Hematopoietic multipotent progenitor cell (in vitro differentiated cells): ENCODE results near the gene CHRNB4. TPM values are rescaled to one million over a fixed set of nuclear protein-coding genes. Genes with fewer than 3 reads are reported as not detected.
"Not testable (repeated sequence)": the region's sequence is repeated elsewhere in the genome, so short reads cannot be mapped to it uniquely, and the experiment has no call there.

Source experiments
- DNase-seq, 3 donors: peaks; one replicate each; pipeline ENCODE4 v3.0.0-alpha.2; 2011 to 2015; ENCODE audit warnings: low read depth in 2 of 3, low spot score in 2 of 3
- total RNA-seq: library from RNA; depleted of rRNA; stranded (reverse); fragments of >200 nt; gene quantifications from one replicate; pipeline ENCODE4 v1.2.3, GENCODE V29; 2012

The CHRNB4 gene, protein sequence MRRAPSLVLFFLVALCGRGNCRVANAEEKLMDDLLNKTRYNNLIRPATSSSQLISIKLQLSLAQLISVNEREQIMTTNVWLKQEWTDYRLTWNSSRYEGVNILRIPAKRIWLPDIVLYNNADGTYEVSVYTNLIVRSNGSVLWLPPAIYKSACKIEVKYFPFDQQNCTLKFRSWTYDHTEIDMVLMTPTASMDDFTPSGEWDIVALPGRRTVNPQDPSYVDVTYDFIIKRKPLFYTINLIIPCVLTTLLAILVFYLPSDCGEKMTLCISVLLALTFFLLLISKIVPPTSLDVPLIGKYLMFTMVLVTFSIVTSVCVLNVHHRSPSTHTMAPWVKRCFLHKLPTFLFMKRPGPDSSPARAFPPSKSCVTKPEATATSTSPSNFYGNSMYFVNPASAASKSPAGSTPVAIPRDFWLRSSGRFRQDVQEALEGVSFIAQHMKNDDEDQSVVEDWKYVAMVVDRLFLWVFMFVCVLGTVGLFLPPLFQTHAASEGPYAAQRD
- total RNA-seq, result 0.27 TPM

DNA sequence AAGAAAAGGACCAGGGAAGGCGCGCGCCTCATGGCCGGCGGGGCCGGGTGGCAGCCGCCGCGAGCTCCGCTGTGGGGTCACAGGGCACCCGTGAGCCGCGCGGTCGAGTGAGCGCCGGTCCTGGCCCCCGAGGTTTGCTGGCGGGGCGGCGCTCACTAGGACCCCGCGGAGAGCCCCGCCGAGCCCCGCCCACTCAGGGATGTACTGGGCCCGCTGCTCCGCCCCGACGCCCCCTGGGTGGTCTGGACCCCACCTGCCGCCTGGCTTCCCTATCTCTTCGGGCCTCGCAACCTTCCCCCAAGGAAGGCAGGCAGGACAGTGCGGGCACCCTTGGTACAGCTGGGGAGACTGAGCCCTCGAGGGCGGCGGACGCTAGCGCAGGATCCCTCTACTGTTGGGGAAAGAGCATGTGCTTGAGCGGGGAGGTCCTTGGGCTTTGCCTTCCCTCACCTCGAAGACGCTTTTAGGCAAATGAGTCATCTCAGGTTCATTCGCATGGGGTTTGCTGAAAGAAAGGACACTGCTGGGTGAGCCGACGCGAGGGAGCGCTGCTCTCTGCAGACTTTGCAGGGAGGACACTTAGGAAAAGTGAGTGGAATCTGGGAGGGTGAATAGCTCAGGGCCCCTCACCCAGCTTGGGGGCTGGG, at the start of gene CHRNB4:
Gene CHRNB4, minus strand, starts transcription at position 109 of the 647 bp plus-strand sequence. Its CDS starts 77 bp downstream, at position 32.
- peak in 2 of 3 donors; percentile 43 to 47 for DNase-seq

DNA sequence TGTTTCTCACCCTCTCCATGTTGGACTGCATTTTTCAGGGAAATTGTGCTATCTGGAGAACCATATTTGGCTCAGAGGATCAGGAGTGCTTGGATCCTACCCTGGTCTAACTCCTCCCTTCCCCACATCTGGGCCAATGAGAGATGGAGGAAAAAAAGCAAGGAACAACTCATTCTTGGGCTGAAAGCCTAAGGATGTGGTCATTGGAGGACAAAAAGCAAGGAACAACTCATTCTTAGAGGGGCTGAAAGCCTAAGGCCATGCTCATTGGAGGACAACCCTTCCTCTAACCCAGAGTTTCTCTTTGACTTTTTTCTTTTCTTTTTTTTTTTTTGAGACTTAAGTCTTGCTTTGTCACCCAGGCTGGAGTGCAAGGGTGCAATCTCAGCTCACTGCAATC, 48.6 kb upstream of the CHRNB4 start:
- no peak for DNase-seq

DNA sequence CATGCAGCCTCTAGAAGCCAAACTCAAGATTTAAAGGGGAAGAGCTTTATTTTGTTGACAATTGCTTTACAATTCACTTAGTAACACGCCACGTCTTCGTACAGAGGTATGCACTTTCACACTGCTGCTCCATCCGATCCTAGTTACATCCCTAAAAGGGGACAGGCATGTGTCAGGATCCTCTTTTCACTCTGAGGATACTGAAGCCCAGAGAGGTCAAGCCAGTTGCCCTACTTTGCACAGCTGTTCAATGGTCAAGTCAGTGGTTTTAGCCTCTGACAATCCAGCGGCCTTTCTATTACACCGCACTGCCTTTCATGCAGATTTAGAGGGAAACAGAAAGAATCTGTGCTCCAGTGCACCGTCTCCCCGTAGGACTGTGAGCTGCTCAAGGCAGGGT, 44.9 kb upstream of the CHRNB4 start:
- no peak for DNase-seq

DNA sequence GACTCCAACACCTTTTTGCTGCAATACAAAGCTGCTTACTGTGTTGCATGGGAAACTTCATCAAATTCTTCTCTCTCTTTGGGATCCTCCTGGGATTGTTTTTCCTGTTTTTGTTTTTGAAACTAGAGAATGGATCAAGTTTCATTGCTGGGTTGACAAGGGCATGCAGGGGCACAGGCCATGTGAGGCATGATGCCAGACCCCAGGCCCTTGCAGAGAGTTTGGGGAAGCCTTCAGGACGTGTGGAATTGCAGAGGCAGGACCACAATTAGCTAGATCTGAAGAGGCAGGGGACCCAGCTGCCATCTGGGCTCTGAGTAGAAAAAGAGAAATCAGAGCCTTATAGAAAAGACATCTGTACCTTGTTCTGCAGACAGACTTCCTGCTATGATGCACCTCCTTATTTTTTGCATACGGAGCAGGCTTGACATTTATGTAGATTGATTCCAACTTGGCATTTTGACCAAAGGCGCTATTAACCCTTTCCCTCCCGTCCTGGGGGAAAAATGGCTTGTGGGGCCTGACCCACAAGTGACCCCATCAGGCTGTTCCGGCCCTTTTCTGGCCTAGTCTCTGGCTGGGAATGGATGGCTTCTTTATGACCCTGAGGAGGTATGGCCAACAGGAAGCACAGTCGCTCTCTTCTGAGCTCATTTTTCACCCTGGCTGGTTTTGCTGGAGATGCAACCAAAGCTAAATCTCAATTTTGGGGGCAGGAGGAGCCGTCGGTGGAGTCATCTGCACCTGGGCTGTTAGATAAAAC, 44.3 kb upstream of the CHRNB4 start:
- peak in 1 of 3 donors; percentile 33 for DNase-seq

DNA sequence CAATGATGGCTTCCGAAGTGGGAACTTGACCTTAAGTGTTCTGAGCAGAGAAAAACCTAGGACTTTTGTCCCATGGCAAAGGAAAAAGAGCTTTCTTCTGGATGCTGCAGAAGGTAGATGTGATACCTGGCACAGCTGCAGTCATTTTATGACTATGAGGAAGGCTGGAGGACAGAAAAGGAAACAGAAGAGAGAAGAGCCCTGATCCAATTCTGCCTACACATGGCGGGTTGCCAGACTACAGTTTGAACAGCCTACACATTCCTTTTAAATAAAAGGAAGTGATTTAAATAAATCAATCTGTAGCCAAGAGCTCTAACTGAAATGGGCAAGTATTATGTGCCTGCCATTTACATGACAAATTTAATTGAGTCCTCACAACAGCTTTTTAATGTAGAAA, 43.6 kb upstream of the CHRNB4 start:
- DNase-seq, result peak in 1 of 3 donors; percentile 8

DNA sequence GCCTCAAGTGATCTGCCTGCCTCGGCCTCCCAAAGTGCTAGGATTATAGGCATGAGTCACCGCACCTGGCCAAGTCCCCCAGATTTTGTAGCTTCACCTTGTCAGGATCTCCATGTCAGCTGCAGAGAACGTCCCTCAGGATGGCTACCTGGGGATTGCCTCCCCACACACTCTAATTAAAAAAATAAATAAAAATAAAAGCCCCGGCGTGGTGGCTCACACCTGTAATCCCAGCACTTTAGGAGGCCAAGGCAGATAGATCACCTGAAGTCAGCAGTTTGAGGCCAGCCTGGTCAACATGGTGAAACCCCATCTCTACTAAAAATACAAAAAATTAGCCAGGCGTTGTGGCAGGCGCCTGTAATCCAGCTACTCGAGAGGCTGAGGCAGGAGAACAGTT, 42.6 kb upstream of the CHRNB4 start:
- not testable (repeated sequence) for DNase-seq

DNA sequence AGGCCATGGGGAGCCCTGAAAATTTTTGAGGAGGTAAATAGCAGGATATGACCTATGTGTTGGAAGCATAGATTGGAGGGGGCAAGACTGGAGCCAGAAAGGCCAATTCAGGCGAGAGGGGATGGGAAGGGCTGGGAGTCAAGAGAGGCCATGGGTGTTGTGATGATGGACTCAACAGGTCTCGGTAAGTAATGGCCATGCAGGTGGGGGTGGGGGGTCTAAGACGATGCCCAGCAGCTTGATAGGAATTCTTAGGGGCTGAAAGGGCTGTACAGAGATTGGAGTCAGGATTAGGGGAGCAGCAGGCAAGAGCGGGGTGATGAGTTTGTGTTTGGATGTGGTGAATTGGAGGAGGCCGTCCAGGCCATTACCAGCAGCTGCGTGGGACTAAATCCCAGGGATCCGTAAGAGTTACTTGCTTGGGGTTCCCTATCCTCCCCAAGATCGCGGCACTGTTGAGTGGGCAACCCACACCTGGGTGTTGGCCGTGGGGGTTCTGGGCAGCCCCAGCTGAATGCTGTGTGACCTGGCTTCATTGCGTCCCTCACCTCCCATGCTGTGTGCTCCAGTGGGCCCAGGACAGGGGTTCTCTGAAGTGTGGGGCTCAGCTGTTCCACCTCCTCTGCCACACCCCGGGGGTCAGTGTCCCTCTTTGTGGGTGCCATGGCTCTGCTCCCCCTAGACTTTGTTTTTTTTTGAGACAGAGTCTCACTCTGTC, 41.8 kb upstream of the CHRNB4 start:
- DNase-seq, result no peak

DNA sequence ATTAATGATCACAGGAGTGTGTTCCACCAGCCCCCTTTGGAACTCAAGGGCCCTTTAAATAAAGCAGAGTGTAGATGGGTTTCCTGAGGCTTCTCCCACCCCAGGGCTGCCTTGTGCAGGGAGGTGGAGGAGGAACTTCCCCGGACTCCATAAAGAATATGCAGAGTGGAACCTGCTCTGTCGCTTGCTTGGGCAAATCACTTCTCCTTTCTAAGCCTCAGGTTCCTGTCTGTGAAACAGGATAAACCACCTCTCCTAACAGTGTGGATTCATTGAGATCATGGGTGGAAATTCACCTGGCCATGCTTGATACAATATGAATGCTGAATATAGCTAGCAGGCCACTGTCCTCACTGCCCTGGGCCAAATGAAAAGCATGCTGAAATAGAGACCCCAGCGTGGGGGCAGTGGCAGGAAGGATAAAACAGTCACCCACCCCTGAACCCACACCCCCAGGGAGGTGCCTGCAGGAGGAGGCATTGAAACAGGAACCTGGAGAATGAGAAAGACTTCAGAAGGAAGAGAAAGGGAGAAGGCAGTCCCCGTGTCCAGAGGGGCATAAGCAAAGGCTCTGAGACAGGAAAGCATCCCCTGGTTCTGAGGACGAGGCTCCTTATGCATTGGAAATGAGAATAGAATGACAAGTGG, 41.1 kb upstream of the CHRNB4 start:
- DNase-seq, result peak in 1 of 3 donors; percentile 16

DNA sequence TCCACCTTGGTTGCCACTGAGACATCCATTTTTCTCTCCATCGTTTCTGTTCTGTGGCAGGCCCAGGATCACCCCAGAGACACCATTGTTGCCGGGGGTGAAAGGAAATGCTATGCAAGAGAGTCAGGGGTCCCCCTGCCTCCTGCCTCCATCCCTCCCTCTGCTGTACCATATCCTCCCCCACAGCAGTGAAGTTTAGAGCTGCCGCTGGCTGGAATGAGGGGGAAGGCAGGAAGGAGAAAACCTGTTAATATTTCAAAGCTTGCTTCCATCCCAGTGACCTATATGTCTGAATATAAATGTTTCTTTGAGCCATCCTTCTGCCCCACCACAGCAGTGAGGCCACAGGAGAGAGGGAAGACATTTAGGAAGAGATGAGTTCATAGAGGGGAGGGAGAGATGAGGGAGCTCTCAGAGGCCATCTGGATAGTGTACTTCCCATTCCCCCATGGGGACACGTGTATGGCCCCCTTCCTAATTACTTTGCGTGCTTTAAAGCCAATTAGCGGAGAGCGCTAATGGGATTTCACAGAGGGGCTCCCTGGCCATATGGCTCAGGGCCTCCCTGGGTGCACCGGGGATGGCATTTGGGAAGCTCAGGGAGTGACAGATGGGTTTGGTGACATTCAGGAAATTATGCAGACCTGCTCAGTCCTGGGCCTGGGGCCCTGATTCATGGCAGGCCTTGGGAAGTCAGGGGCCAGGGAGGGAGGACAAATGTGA, 40.4 kb upstream of the CHRNB4 start:
- no peak for DNase-seq

DNA sequence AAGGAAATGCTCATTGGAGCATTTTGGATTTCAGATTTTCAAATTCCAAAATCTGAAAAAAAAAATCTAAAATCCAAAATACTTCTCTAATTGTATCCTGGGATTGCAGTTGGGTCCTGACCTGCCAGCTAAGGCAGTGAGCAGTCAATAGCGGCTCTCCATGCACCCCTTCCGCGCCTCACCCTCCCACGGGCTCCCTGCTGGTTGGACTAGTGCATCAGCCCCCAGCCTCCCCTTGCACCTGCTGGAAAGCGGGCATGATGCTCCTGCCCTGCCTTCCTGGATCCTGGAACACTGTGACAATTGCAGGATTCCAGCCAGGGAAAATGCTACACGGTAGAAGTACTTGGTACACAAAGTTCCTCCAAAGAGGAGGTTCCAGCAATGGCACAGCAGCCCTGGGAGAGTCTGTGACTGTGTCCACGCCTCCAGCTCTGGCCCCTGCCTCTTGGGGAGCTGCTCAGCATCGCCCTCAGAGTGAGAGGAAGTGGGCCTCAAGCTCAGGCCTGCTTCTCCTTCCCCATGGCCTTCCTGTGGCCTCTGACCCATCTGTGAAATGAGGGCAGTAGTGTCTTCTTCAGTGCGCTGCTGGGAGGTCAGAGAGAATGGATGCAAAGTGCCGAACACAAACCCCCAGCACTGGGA, 39.5 kb upstream of the CHRNB4 start:
- DNase-seq, result peak in 1 of 3 donors; percentile 15

DNA sequence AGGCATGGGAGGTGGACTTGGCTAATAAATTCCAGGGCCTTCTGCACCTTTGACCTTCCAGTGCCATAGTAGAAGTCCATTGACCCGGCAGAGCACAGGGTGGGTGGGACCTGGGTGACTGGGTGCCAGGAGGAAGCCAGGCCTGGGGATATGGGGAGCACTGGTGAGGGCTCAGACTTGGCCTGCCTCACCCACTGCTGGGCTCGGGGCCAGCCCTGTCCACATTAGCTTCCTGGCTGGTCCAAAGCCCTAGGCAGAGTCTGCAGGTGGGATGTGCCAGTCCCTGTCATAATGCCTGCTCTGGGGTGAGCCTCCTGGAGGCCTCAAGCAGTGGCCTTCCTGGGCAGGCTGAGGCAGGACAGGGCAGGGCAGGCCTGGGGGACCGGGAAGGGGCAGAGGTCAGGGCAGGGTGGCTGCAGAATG, 38.1 kb upstream of the CHRNB4 start:
- no peak for DNase-seq

DNA sequence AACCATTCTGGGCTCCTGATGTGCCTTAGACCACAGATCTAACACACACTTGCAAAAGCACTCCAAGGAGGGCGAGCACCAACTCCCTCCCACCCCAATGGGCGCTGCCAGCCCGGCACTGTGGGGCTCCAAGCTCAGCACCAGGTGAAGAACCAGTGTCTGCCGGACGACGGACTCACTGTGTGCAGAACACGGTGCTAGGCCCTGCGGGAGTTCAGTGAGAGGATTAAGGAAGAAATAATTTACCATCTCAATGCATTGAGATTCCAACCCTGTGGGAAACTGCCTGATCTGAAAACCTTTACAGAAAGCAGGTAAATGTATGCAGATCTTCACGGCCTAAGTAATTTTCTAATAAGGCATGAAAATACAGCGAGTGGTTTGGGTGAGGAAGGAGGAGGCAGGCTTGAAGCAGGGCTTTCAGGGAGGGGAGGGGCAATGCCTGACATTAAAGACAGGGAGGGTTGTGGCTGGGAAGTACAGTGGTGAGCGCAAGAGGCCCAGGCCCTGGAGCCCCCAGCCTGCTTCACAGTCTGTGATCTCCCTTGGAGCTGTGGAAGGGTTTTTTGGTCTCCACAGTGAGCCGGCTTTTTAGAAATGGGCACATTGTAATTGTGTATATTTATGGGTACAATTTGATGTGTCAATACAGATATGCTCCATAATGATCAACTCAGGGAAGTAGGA, 35.6 kb upstream of the CHRNB4 start:
- DNase-seq, result no peak

DNA sequence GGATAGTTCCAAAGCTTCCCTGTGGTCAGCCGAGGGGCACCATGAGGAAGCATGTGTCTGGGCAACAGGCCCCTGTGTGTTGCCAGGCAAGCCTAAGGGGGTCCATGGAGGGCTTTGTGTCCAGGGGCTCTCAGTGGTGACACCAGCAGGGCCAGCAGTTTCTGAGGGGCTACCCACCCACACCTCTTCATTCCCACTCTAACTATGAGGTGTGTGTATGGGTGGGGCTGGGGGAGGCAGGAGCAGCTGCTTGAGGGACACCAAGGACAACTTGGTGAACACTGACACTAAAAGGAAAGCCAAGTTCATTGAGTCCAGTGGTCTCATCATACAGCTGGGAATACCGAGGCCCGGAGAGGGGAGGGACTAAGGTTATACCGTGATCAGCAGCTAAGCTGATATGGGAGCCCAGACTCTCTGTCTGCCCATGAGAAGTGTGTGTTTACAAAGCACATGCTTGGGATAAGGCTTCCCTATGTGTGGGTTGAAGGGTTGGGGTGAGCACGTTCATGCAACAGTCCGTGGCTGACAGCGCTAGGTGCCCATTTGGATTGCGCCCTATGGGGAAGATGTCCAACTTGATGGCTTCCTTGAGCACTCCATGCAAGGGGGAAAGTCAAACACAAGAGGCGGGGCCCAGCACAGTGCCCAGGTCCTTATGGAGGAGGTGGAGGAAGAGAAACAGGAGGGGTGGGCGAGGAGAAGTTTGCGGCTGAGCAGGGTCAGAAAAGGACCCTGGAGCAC, 34.8 kb upstream of the CHRNB4 start:
- DNase-seq, result no peak

DNA sequence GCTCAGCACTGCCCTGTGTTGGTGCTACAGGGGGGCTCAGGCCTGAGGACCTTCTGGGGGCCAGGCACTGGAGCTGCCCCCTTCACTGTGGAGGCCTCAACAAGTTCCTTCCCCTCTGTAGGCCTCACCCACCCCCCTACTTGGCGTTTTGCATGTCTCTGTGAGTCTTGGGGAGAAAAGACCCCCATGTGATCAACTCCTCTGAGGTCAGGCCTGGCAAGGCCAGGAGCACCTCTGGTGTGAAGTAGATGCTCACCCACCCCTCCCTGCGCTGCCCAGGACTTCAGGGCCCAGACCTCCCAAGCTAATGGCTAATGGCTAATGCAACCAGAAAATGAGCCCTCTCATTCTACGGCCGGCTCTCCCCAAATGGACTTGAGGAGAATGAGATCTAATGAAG, 34.2 kb upstream of the CHRNB4 start:
- no peak for DNase-seq

DNA sequence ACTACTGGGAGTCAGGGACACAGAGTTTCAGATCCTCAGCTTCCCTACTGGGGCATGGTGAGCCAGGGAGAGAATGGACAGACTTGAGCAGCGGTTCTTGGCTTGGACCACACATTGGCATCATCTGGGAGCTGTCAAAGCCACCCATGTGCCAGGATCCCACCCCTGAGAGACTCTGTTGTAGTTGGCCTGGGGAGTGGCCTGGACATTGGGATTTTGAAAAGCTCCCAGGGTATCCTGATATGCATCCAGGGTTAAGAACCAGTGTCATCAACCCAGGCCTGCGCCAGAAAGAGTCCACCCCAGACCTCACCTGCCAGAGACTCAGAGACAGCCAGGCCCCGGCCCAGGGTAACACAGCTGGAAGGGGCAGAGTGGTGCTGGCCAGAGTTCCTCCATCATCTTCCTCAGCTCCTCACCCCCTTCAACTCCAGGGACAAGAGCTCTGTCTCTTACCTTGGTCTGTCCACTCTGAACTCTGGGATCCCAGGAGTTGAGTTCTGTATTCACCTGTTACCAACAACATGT, 33.0 kb upstream of the CHRNB4 start:
- DNase-seq, result no peak

DNA sequence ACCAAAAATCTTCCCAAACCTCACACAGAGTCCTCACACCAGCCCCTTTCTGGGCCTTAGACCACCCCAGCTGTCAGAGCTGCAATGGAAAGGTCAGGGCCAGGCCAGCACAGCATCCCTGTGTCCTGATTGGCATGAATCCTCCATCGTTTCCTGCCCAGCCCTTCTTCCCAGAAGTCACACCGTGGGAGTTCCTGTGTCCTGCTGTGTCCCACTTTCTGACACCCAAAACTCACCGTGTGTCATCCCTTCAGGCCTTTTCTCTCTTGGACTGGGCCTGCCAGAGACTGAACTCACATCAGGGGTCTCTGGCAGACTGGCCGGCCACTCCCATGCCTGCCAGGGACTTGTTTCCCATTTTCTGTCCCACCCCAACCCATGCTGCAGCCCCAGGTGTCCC, 32.5 kb upstream of the CHRNB4 start:
- no peak for DNase-seq

DNA sequence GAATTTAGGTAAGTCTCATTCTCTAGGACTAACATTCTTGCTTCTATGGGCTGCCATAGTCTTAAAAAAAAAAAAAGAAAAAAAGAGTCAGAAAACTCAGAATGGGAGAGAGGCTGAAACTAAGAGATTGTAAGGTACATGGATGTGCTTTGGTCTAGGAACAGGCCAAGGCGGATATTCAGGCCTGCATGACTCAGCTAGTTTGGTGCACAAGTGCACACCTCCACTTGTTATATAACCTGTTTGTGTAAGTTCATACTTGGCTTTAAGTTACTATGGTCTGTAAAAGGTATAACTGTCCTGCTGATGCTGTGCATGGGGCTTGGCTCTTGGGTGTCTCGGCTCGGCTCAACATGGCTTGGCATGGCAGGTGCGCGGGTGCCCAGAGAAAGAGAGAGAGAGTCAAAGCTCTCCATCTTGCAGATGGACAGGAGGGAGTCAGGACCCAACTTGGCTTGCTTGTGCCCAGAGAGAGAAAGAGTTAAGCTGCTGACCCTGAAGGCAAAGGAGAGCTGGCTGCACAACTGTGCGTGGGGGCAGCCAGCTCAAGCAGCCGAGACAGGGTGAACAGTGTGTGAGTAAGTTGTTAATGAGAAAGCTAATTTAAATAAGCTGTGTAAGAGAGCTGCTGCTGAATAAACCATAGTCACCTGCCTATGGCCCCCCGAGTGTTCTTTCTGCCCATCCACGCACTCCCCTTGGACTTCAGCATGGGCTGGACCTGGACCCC, 31.4 kb upstream of the CHRNB4 start:
- DNase-seq, result no peak
